HepG2 (cell line): ENCODE data around the gene PRPSAP1.

Source experiments
- FOXA3 ChIP-seq: IDR thresholded peaks from 2 replicates; pipeline ENCODE4 v1.6.1; 2016; ENCODE audit warnings: missing genetic modification reagents, missing compliant biosample characterization
- POLR2A ChIP-seq, 2 experiments: IDR thresholded peaks; 2 replicates each; pipeline ENCODE4 v1.6.1; 2011; ENCODE audit warnings: low read depth in 2 of 2, low read length in 2 of 2, mild to moderate bottlenecking in 1 of 2, moderate library complexity in 1 of 2; ENCODE audit not compliant: insufficient read depth in 1 of 2
- ZNF18 ChIP-seq: sonication (generic); formaldehyde crosslinking; IDR thresholded peaks from 2 replicates; pipeline ENCODE4 v1.8.0; 2022; ENCODE audit warnings: mild to moderate bottlenecking, missing genetic modification reagents; ENCODE audit not compliant: insufficient replicate concordance
- TF ChIP-seq, protein P1 (sequence below): sonication (generic); formaldehyde crosslinking; IDR thresholded peaks from 2 replicates; pipeline ENCODE4 v1.5.1; 2020; ENCODE audit warnings: missing genetic modification reagents, mild to moderate bottlenecking, borderline replicate concordance
- TF ChIP-seq, protein P2 (sequence below), 2 experiments: sonication (generic) in 1 of 2; formaldehyde crosslinking in 1 of 2; IDR thresholded peaks; 2 replicates each; pipeline versions ENCODE4 v1.6.1 to v1.9.0; 2014 to 2022; ENCODE audit warnings: antibody characterized with exemption in 1 of 2, borderline replicate concordance in 1 of 2, inconsistent platforms in 1 of 2, low read depth in 1 of 2, missing genetic modification reagents in 1 of 2

GRCh38 chr17:76314392-76315227, 39.1 kb downstream of the PRPSAP1 start:
- TF ChIP-seq, protein P1, sequence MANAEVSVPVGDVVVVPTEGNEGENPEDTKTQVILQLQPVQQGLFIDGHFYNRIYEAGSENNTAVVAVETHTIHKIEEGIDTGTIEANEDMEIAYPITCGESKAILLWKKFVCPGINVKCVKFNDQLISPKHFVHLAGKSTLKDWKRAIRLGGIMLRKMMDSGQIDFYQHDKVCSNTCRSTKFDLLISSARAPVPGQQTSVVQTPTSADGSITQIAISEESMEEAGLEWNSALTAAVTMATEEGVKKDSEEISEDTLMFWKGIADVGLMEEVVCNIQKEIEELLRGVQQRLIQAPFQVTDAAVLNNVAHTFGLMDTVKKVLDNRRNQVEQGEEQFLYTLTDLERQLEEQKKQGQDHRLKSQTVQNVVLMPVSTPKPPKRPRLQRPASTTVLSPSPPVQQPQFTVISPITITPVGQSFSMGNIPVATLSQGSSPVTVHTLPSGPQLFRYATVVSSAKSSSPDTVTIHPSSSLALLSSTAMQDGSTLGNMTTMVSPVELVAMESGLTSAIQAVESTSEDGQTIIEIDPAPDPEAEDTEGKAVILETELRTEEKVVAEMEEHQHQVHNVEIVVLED (CRISPR knock-in tag): no peak
- TF ChIP-seq, protein P2, sequence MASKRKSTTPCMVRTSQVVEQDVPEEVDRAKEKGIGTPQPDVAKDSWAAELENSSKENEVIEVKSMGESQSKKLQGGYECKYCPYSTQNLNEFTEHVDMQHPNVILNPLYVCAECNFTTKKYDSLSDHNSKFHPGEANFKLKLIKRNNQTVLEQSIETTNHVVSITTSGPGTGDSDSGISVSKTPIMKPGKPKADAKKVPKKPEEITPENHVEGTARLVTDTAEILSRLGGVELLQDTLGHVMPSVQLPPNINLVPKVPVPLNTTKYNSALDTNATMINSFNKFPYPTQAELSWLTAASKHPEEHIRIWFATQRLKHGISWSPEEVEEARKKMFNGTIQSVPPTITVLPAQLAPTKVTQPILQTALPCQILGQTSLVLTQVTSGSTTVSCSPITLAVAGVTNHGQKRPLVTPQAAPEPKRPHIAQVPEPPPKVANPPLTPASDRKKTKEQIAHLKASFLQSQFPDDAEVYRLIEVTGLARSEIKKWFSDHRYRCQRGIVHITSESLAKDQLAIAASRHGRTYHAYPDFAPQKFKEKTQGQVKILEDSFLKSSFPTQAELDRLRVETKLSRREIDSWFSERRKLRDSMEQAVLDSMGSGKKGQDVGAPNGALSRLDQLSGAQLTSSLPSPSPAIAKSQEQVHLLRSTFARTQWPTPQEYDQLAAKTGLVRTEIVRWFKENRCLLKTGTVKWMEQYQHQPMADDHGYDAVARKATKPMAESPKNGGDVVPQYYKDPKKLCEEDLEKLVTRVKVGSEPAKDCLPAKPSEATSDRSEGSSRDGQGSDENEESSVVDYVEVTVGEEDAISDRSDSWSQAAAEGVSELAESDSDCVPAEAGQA (IDR thresholded peaks at IDR 0.05; ENCODE audit: low read depth): no peak
- TF ChIP-seq, protein P2 (CRISPR knock-in tag; IDR thresholded peaks at IDR 0.05; ENCODE audit: borderline replicate concordance): no peak
- TF ChIP-seq ZNF18 (CRISPR knock-in tag) (no peak), FOXA3 (no peak), POLR2A (IDR thresholded peaks at IDR 0.05; ENCODE audit: insufficient read depth in 1 of 2, low read depth in 2 of 2, low read length in 2 of 2) (no peak)
